A549 (cell line): Measurements from ENCODE around the gene RPL10. TPM values are rescaled to one million over a fixed set of nuclear protein-coding genes. Genes with fewer than 3 reads are reported as not detected.
A peak's percentile ranks its signal among the peaks of the same experiment; 100 is the strongest.

Experiments used
- ATAC-seq, 2 experiments: fragments of 200-7000 bp in 1 of 2; fragments of >200 bp in 1 of 2; cut with Nextera tagmentation in 1 of 2; cut with Tn5 transposase in 1 of 2; 3 replicates each; pipeline versions ENCODE4 v1.8.0 to v1.9.1; 2018 to 2020; ENCODE audit warnings: mild to moderate bottlenecking in 1 of 2, moderate library complexity in 1 of 2
- CTCF ChIA-PET: fragments of 300-600 bp; sonication (Branson Sonifier 250); formaldehyde crosslinking; extraction: SDS; loops from one replicate; lab custom pipeline; 2021; ENCODE audit warnings: antibody characterized with exemption, inconsistent platforms; lab: Yijun Ruan, JAX
- POLR2A ChIA-PET: fragments of 350-600 bp; formaldehyde crosslinking; extraction: SDS; loops from one replicate; lab custom pipeline; 2021; ENCODE audit warnings: antibody characterized with exemption, inconsistent platforms; lab: Yijun Ruan, JAX
- DNase-seq, 2 experiments: peaks; one replicate each; pipeline versions ENCODE4 v3.0.0 to v3.0.0-alpha.2; 2011 to 2016; ENCODE audit warnings: low read depth in 1 of 2, low spot score in 1 of 2
- FAIRE-seq: peaks from 2 replicates; lab custom pipeline; 2011; peaks lifted over from hg19 to GRCh38; lab: Jason Lieb, UNC
- H3K27ac ChIP-seq, 2 experiments: fragments of >200 bp; sonication (Bioruptor Twin); formaldehyde crosslinking; 3 replicates each; pipeline ENCODE4 v1.5.1; 2016 to 2017
- H3K4me1 ChIP-seq: fragments of >200 bp; sonication (Bioruptor Twin); formaldehyde crosslinking; 3 replicates; pipeline ENCODE4 v1.6.1; 2016
- H3K4me2 ChIP-seq: fragments of >200 bp; sonication (Bioruptor Twin); formaldehyde crosslinking; 3 replicates; pipeline ENCODE4 v1.6.1; 2016
- H3K4me3 ChIP-seq: fragments of >200 bp; sonication (Bioruptor Twin); formaldehyde crosslinking; 3 replicates; pipeline ENCODE4 v1.5.1; 2016
- H3K9me3 ChIP-seq: fragments of >200 bp; sonication (Bioruptor Twin); formaldehyde crosslinking; 3 replicates; pipeline ENCODE4 v1.6.1; 2016
- CHD2 ChIP-seq: fragments of 150-350 bp; IDR thresholded peaks from 2 replicates; pipeline ENCODE4 v1.6.1; 2014; ENCODE audit warnings: low read length; ENCODE audit not compliant: partially characterized antibody
- E2F6 ChIP-seq: IDR thresholded peaks from 2 replicates; pipeline ENCODE4 v1.6.1; 2012; ENCODE audit warnings: low read depth, borderline replicate concordance
- EHF ChIP-seq: fragments of 250-450 bp; sonication (Bioruptor Pico); IDR thresholded peaks from 2 replicates; pipeline ENCODE4 v1.5.0; 2020; ENCODE audit warnings: mild to moderate bottlenecking
- ELK1 ChIP-seq: fragments of 150-350 bp; IDR thresholded peaks from 2 replicates; pipeline ENCODE4 v1.6.1; 2014; ENCODE audit warnings: low read depth, mild to moderate bottlenecking, low read length
- HEYL ChIP-seq: fragments of 250-450 bp; sonication (Bioruptor Pico); IDR thresholded peaks from 2 replicates; pipeline ENCODE4 v1.8.0; 2021; ENCODE audit warnings: mild to moderate bottlenecking, moderate library complexity
- HOXA7 ChIP-seq: fragments of 250-450 bp; sonication (Bioruptor Pico); IDR thresholded peaks from 2 replicates; pipeline ENCODE4 v1.5.0; 2020; ENCODE audit warnings: mild to moderate bottlenecking, moderate library complexity
- JUN ChIP-seq, 2 experiments: fragments of >200 bp; sonication (Bioruptor Twin); formaldehyde crosslinking; IDR thresholded peaks; 2 replicates in 1 of 2; 3 replicates in 1 of 2; pipeline ENCODE4 v1.6.1; 2016 to 2017
- KDM1A ChIP-seq: fragments of 200-600 bp; sonication (generic); IDR thresholded peaks from 2 replicates; pipeline ENCODE4 v1.6.1; 2016; ENCODE audit warnings: low read depth, mild to moderate bottlenecking
- KDM5A ChIP-seq: fragments of 200-600 bp; sonication (generic); IDR thresholded peaks from 2 replicates; pipeline ENCODE4 v1.6.1; 2016; ENCODE audit warnings: antibody characterized with exemption, mild to moderate bottlenecking
- MAZ ChIP-seq: fragments of 150-350 bp; IDR thresholded peaks from 2 replicates; pipeline ENCODE4 v1.6.1; 2014; ENCODE audit warnings: antibody characterized with exemption, low read depth, low read length, borderline replicate concordance
- MYC ChIP-seq: IDR thresholded peaks from 2 replicates; pipeline ENCODE4 v1.6.1; 2012; ENCODE audit warnings: mild to moderate bottlenecking, inconsistent platforms, low read length, improper control_type of control experiment, borderline replicate concordance
- PBX3 ChIP-seq: IDR thresholded peaks from 2 replicates; pipeline ENCODE4 v1.6.1; 2012
- PHF8 ChIP-seq: fragments of 200-600 bp; sonication (generic); IDR thresholded peaks from 2 replicates; pipeline ENCODE4 v1.6.1; 2016; ENCODE audit warnings: low read depth, mild to moderate bottlenecking, antibody characterized with exemption, moderate library complexity, borderline replicate concordance
- POLR2A ChIP-seq: IDR thresholded peaks from 2 replicates; pipeline ENCODE4 v1.6.1; 2012; ENCODE audit warnings: mild to moderate bottlenecking, low read length
- RFX5 ChIP-seq: fragments of 450-650 bp; IDR thresholded peaks from 2 replicates; pipeline ENCODE4 v1.7.1; 2014; ENCODE audit warnings: antibody characterized with exemption, mild to moderate bottlenecking, moderate library complexity
- TFCP2L1 ChIP-seq: fragments of 250-450 bp; sonication (Bioruptor Pico); IDR thresholded peaks from 2 replicates; pipeline ENCODE4 v1.5.0; 2021; ENCODE audit warnings: mild to moderate bottlenecking
- USF2 ChIP-seq: fragments of 450-650 bp; IDR thresholded peaks from 2 replicates; pipeline ENCODE4 v1.6.1; 2014; ENCODE audit warnings: antibody characterized with exemption
- ZNF302 ChIP-seq: fragments of 250-450 bp; sonication (Bioruptor Pico); IDR thresholded peaks from 2 replicates; pipeline ENCODE4 v1.9.0; 2021; ENCODE audit warnings: inconsistent platforms, mild to moderate bottlenecking, moderate library complexity
- WGBS: methylation state at CpG from one replicate; pipeline ENCODE4 v1.1.6; 2017; ENCODE audit errors: missing lambda C conversion rate; 5-methylcytosine and 5-hydroxymethylcytosine counted together
- polyA plus RNA-seq, 4 experiments: library from polyadenylated mRNA; depleted of rRNA in 3 of 4; stranded (reverse); fragments of >200 nt; fragmentation: RNase III in 1 of 4; extraction: RNeasy Plus Mini Kit Qiagen cat#74134 plus additional on column Dnase treatment in 1 of 4; gene quantifications; 2 replicates in 3 of 4; 3 replicates in 1 of 4; pipeline ENCODE4 v1.2.3, GENCODE V29; 2011 to 2017
- TF ChIP-seq, protein P1 (sequence below): IDR thresholded peaks from 2 replicates; pipeline ENCODE4 v1.6.1; 2012

The RPL10 gene
- polyA plus RNA-seq, 2 of the 4 experiments (the other 2 are of a cell fraction) = 3,216 to 4,804 TPM

DNA sequence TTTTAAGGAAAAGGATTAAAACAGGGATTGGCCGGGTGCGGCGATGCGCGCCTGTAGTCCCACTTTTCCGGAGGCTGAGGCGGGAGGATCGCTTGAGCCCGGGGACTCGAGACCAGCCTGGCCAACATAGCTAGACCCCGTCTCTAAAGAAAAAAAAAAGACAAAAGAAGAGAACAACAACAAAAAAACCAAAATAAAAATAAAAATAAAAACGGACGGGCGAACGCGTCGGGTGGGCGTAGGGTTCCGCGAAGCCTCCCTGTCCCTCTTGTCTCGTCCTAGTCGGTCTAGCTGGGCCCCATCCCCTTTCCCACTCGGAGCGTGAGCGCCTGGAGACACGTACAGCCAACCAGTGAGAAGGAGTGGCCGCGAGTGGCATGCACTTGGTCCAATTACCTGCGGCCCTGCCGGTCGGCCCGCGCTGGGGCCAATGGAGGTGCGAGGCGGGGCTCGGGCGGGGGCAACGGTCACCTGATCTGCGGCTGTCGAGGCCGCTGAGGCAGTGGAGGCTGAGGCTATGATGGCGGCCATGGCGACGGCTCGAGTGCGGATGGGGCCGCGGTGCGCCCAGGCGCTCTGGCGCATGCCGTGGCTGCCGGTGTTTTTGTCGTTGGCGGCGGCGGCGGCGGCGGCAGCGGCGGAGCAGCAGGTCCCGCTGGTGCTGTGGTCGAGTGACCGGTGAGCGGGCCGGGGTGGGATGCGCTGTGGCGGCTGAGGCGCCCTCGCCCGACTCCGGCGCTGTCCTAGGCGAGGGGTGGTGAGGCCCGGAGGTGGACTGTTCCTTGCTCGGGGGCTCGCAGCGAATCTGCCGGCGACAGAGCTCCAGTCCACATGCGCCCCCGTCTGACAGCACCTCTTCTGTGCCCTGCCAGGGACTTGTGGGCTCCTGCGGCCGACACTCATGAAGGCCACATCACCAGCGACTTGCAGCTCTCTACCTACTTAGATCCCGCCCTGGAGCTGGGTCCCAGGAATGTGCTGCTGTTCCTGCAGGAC lies 30.3 kb downstream of the RPL10 start, which contains the start of gene ATP6AP1:
Gene ATP6AP1, plus strand, starts transcription at position 502 of the 996 bp plus-strand sequence. Its CDS starts 16 bp downstream, at position 518.
- 9% methylated on average over 34 of the region's 87 CpGs for WGBS

GRCh38 chrX:154429711-154430110 lies 31.5 kb downstream of the RPL10 start:
- Histone ChIP-seq H3K27ac (no peak overlapping the region), H3K4me2 (peak overlapping the region; percentile 88), H3K4me3 (no peak overlapping the region), H3K4me1 (peaks cover 11% of the 10 kb centered on the region; the same call in 2 of the 3 replicates), H3K9me3 (no peaks in the 10 kb centered on the region)
- ChIA-PET POLR2A (no interaction called here), CTCF (interaction anchor here (1.0 kb wide), 1 partner anchor 12 kb away, joined by 3 read pairs; no protein-coding TSS in a partner anchor)
- 88% methylated on average over 2 of the region's 2 CpGs for WGBS
- no peak for ATAC-seq
- no peak for DNase-seq
- TF ChIP-seq ZNF302 (no peak), RFX5 (no peak), KDM5A (no peak), EHF (CRISPR knock-in tag) (no peak)
- no peak for FAIRE-seq

More for the DNA sequence above, 30.3 kb downstream of the RPL10 start, which contains the start of gene ATP6AP1:
- ChIA-PET POLR2A (interaction anchor here (1.0 to 1.5 kb wide), 2 partner anchors 16 to 30 kb away, joined by 3 to 7 read pairs; partner anchors contain the start of gene RPL10), CTCF (interaction anchor here (1.2 kb wide), 1 partner anchor 13 kb away, joined by 3 read pairs; no protein-coding TSS in a partner anchor)
- Histone ChIP-seq H3K27ac (peak within 1 kb of the TSS; percentile 80 to 91), H3K4me3 (peak within 1 kb of the TSS; percentile 73), H3K4me2 (peak within 1 kb of the TSS; percentile 88), H3K4me1 (peaks cover 11% of the 10 kb centered on the region; the same call in 2 of the 3 replicates), H3K9me3 (no peaks in the 10 kb centered on the region)
- peak; percentile 83 to 97 for DNase-seq
- ATAC-seq = peak; percentile 99
- peak; percentile 100 for FAIRE-seq
- TF ChIP-seq ZNF302 (no peak), MAZ (no peak), HEYL (CRISPR knock-in tag) (no peak), KDM5A (peak; percentile 82), USF2 (peak; percentile 83), CHD2 (no peak), KDM1A (peak; percentile 57; the same call in 1 of the 2 replicates), TFCP2L1 (no peak), PHF8 (peak; percentile 37), RFX5 (0 out of 2 replicates have a peak, but pooled peaks have one; percentile 51), ELK1 (no peak), HOXA7 (CRISPR knock-in tag) (no peak), POLR2A (peak; percentile 79), PBX3 (peak; percentile 98), E2F6 (peak; percentile 86; the same call in 1 of the 2 replicates), MYC (no peak), JUN (IDR thresholded peaks at IDR 0.05) (peak in 1 of 2 experiments; percentile 73; a peak in 3 of 5 replicates)
- TF ChIP-seq, protein P1, sequence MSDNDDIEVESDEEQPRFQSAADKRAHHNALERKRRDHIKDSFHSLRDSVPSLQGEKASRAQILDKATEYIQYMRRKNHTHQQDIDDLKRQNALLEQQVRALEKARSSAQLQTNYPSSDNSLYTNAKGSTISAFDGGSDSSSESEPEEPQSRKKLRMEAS = peak; percentile 72; the same call in 1 of the 2 replicates
